Activated CD4-positive, alpha-beta memory T cell treated with anti-CD3 and anti-CD28 coated beads for 36 hours (primary cell): ENCODE measurements around the gene NEK11. TPM values are rescaled to one million over a fixed set of nuclear protein-coding genes. Genes with fewer than 3 reads are reported as not detected.

ENCODE experiments used
- CTCF ChIA-PET: fragments of 350-600 bp; sonication (Branson Sonifier 250); formaldehyde crosslinking; loops from one replicate; lab custom pipeline; 2021; ENCODE audit warnings: antibody characterized with exemption, inconsistent platforms; lab: Charles Lee
- POLR2A ChIA-PET: fragments of 350-600 bp; sonication (Branson Sonifier 250); formaldehyde crosslinking; loops from one replicate; lab custom pipeline; 2021; ENCODE audit warnings: antibody characterized with exemption; lab: Charles Lee
- DNase-seq: peaks from one replicate; pipeline ENCODE4 v3.0.0-alpha.2; 2020
- H3K27ac Mint-ChIP-seq: one replicate; pipeline ENCODE4 v1.8.0; 2021; ENCODE audit warnings: mixed read lengths
- H3K27me3 Mint-ChIP-seq: one replicate; pipeline ENCODE4 v1.8.0; 2021; ENCODE audit warnings: mixed read lengths
- H3K36me3 Mint-ChIP-seq: one replicate; pipeline ENCODE4 v1.8.0; 2021; ENCODE audit warnings: mixed read lengths
- H3K4me1 Mint-ChIP-seq: one replicate; pipeline ENCODE4 v1.8.0; 2021; ENCODE audit warnings: low read depth, mixed read lengths
- H3K4me3 Mint-ChIP-seq: one replicate; pipeline ENCODE4 v1.8.0; 2021; ENCODE audit warnings: mild to moderate bottlenecking, mixed read lengths
- H3K9me3 Mint-ChIP-seq: one replicate; pipeline ENCODE4 v1.8.0; 2021; ENCODE audit warnings: mixed read lengths
- intact Hi-C: fragments of 100-400 bp; cut with micrococcal nuclease; formaldehyde crosslinking; loops from one replicate; pipeline ENCODE4 v1.15.1; 2023
- total RNA-seq, 2 experiments: library from RNA; stranded (reverse); gene quantifications; one replicate each; pipeline ENCODE4 v1.2.3, GENCODE V29; 2021

Gene NEK11
- total RNA-seq, 2 experiments from 2014 or later: 1.2 to 1.3 TPM

DNA sequence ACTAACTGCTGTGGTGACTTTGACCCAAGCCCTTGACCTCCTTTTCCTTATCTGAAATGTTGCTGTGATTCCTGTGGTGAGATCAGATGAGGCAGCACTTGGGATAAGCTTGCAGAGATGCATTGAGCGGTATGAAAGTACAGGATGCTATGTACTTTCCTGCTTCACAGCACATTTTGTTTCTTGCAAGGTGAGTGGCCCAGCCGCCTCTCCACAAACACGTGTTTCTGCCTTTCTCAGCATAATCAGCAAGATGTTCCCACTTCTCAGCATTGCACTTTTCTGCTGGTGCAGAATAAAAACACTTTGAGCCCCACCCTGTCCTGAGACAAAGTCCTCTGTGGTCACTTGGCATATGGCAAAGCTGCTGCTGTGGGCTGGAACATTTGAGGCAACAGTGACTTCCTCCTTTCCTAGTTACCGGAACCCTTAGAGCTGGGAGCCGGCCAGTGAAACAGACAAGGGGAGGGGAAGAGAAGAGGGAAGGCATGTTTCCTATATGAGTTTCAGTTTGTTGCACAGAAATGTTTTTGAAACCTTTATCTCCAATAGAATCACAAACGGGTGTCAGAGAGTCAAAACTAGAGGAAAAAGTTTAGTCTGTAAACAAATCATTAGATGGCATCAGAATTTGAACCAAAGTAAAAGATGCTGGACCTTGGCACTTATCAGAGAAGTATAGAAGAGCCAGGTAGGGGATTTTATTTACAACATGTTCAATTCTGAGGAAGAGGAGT, 359.9 kb downstream of the NEK11 start:
- Mint-ChIP-seq H3K27me3 (no peaks in the 10 kb centered on the region), H3K36me3 (peaks cover 15% of the 10 kb centered on the region), H3K4me3 (no peak overlapping the region), H3K9me3 (no peaks in the 10 kb centered on the region), H3K27ac (no peak overlapping the region), H3K4me1 (peaks cover 21% of the 10 kb centered on the region)
- intact Hi-C loops: loop anchor here (10.0 kb wide), 2 partner anchors 88 to 642 kb away; partner anchors contain the start of gene PIK3R4
- ChIA-PET POLR2A (no interaction called here), CTCF (no interaction called here)
- DNase-seq: peak; percentile 30

DNA sequence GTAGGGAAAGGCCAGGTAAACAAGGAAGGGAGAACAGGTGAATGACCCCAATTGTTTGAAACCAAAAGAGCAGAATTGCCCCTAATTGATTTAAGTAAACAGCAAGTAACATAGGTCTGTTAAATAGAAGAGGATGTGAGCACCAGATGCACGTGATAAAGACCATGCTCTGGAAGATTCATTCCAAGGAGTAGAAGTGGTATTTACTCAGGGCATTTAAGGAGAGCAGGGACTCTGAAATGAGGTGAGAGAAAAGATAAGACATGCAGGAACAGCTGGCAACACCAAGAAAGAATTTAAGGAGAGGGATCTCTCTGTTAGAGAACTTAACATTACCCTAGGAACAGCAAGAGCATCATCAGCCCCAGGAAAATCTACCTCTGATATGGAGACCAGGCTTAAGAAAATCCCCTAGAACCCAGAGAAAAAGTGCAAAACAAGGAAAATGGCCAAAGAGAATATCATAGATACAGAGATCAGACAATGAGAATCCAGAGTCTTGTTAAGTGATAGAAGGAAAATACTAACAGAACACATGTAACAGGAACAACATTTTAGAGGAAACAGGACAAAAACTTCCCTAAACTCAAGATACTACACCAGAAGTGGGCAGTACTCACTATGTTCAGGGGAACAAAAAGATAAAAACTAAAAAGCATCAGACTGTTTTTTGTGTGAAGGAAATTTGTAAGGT, 361.3 kb downstream of the NEK11 start:
- H3K4me3 Mint-ChIP-seq: no peak overlapping the region
- intact Hi-C loops: loop anchor here (10.0 kb wide), 2 partner anchors 87 to 643 kb away; partner anchors contain the start of gene PIK3R4
- H3K9me3 Mint-ChIP-seq: no peaks in the 10 kb centered on the region
- H3K27ac Mint-ChIP-seq: no peak overlapping the region
- H3K4me1 Mint-ChIP-seq: peaks cover 15% of the 10 kb centered on the region
- POLR2A ChIA-PET: no interaction called here
- H3K36me3 Mint-ChIP-seq: peaks cover 15% of the 10 kb centered on the region
- H3K27me3 Mint-ChIP-seq: no peaks in the 10 kb centered on the region
- CTCF ChIA-PET: no interaction called here
- DNase-seq: no peak

DNA sequence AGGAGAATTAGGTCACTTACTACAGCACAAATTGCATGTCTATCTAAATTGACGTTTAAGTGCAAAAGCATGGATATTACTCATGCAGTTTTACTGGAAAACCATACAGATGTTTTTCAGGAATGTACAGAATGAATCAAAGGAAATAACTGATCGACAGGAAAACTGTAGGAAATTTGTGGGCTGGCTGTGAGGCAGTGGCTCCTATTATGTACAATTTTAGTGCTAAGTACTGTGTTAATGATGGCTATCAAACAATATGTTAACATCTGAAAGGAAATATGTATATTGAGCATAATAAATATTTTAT, 361.8 kb downstream of the NEK11 start:
- Mint-ChIP-seq H3K27ac (no peak overlapping the region), H3K4me3 (no peak overlapping the region), H3K27me3 (no peaks in the 10 kb centered on the region), H3K36me3 (peaks cover 15% of the 10 kb centered on the region), H3K4me1 (peaks cover 15% of the 10 kb centered on the region), H3K9me3 (no peaks in the 10 kb centered on the region)
- intact Hi-C loops: loop anchor here (10.0 kb wide), 2 partner anchors 86 to 644 kb away; partner anchors contain the start of gene PIK3R4
- DNase-seq: no peak
- ChIA-PET CTCF (no interaction called here), POLR2A (no interaction called here)

DNA sequence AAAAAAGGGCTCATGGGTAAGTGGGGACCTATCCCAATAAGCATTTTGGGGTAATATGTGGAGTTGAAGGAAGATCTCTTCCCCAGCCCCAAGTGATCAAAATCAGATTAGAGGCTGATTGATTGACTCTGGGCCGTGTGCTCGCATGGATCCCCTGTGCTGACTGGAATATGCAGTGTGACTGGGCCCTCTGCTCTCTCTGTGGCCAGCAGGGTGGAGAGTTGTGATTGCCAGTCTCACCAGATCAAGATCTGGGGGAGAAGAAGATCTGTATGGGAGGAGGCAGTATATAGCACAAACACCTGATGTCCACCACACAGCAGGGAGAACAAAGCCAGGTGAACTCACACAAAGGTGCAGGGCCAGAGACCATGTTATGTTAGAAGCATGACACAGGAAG, 363.7 kb downstream of the NEK11 start:
- no peak for DNase-seq
- Mint-ChIP-seq H3K27me3 (no peaks in the 10 kb centered on the region), H3K4me3 (no peak overlapping the region), H3K4me1 (peaks cover 15% of the 10 kb centered on the region), H3K27ac (no peak overlapping the region), H3K36me3 (peaks cover 6% of the 10 kb centered on the region), H3K9me3 (no peaks in the 10 kb centered on the region)
- CTCF ChIA-PET: no interaction called here
- POLR2A ChIA-PET: no interaction called here
- intact Hi-C loops: no loop called here

DNA sequence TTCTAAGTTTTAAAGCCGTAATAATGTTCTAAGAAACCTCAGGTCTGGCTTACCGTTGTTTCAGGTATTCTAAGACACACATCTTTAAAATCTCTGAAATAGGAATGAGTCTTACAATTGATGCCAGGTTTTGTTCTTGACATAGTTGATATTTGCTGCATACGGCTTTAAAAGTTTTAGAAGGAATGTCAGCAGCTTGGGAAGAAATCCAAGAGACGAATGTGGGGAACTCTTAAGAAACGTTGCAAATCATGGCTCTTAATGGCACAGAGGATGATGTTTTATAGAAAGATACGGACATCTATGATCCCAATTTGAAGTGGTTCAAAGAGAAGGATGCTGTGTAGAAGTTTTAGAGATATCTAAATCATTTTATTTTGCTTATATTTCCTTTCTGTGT, 366.4 kb downstream of the NEK11 start:
- DNase-seq: no peak
- CTCF ChIA-PET: no interaction called here
- POLR2A ChIA-PET: no interaction called here
- H3K27me3 Mint-ChIP-seq: no peaks in the 10 kb centered on the region
- no peaks in the 10 kb centered on the region for H3K4me1 Mint-ChIP-seq
- no peaks in the 10 kb centered on the region for H3K9me3 Mint-ChIP-seq
- H3K27ac Mint-ChIP-seq: no peak overlapping the region
- H3K4me3 Mint-ChIP-seq: no peak overlapping the region
- intact Hi-C loops: no loop called here
- H3K36me3 Mint-ChIP-seq: no peaks in the 10 kb centered on the region

DNA sequence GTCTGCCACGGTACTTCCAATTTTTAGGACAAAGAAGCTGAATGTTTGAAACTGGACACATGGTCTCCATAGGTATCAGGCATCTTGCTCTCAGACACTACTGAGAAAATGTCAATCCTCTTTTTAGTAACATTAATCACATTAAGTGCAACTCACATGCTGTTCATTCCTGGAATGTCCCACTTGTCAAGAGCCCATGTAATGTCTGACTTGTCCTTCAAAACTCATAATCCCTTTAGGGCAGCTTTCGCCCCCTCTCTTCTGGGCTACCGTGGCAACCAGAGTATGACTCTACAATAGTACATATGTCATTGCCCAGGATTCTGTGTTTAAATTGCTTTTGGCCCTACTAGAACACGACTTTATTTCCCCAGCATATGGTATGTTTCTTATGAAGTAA, 367.2 kb downstream of the NEK11 start:
- Mint-ChIP-seq H3K27me3 (no peaks in the 10 kb centered on the region), H3K9me3 (no peaks in the 10 kb centered on the region), H3K4me1 (no peaks in the 10 kb centered on the region), H3K27ac (no peak overlapping the region), H3K36me3 (no peaks in the 10 kb centered on the region), H3K4me3 (no peak overlapping the region)
- CTCF ChIA-PET: no interaction called here
- intact Hi-C loops: no loop called here
- POLR2A ChIA-PET: no interaction called here
- no peak for DNase-seq

DNA sequence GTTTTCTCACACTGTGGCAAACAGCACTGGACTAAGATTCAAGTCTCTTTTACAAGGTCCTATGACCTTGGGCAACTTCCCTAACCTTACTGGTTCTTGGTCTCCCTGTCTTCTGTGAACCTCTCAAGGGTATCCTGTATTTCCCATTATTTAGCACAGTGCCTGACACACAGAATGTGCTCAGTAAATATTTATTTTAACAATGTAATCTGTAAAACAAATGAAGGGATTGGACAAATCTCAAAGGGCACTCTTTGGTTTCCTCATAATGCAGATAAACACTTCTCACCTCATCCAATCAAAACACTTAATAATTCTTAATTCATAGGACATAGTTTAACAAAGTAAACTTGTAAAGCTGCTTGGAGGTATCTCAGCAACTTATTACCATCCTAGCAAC, 367.7 kb downstream of the NEK11 start:
- POLR2A ChIA-PET: no interaction called here
- no peaks in the 10 kb centered on the region for H3K27me3 Mint-ChIP-seq
- no peak overlapping the region for H3K27ac Mint-ChIP-seq
- no peaks in the 10 kb centered on the region for H3K9me3 Mint-ChIP-seq
- no peak overlapping the region for H3K4me3 Mint-ChIP-seq
- CTCF ChIA-PET: no interaction called here
- H3K4me1 Mint-ChIP-seq: no peaks in the 10 kb centered on the region
- intact Hi-C loops: no loop called here
- no peak for DNase-seq
- H3K36me3 Mint-ChIP-seq: no peaks in the 10 kb centered on the region

DNA sequence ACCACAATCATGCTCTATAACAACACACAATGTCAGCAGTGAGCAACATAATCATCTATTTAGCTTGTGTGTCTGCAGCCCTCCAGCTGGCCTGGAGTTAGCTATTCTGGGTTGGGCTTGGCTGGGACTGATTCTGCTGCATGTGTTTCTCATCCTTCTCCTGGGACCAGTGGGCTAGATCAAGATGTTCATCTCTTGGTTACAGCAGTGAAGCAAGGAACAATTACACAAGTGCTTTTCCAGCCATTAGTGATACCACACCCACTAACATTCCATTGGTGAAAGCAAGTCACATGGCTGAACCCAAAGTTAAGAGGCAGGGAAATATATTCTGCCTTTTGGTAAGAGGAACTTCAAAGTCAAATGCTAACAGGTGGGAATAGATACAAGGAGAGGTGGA, 369.5 kb downstream of the NEK11 start:
- no peaks in the 10 kb centered on the region for H3K36me3 Mint-ChIP-seq
- POLR2A ChIA-PET: no interaction called here
- DNase-seq: no peak
- intact Hi-C loops: no loop called here
- H3K9me3 Mint-ChIP-seq: no peaks in the 10 kb centered on the region
- H3K27me3 Mint-ChIP-seq: no peaks in the 10 kb centered on the region
- no peak overlapping the region for H3K4me3 Mint-ChIP-seq
- no peaks in the 10 kb centered on the region for H3K4me1 Mint-ChIP-seq
- CTCF ChIA-PET: interaction anchor here (0.5 kb wide), 1 partner anchor 364 kb away, joined by 3 read pairs; no protein-coding TSS in a partner anchor
- no peak overlapping the region for H3K27ac Mint-ChIP-seq

DNA sequence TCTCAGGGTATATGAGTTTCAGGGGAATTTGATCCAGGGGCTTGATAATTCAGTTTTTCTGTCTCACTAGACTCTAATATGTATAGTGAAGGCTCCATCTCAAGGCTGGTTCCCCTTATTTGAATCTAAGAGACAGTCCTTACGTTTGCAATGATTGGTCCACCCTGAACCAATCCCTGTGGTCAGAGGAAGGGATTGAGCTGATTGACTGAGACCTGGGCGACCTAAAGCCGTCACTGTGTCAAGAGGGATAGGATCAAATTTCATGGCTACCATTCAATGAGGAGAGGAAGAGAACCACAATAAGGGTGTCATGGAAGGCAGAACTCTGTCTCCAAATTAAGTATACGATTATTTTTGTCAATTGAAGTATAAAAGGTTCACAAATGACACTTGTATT, 371.2 kb downstream of the NEK11 start:
- H3K36me3 Mint-ChIP-seq: no peaks in the 10 kb centered on the region
- DNase-seq: no peak
- CTCF ChIA-PET: no interaction called here

More for the DNA sequence above, 371.2 kb downstream of the NEK11 start:
- POLR2A ChIA-PET: no interaction called here
- H3K27ac Mint-ChIP-seq: no peak overlapping the region
- intact Hi-C loops: no loop called here
- no peaks in the 10 kb centered on the region for H3K9me3 Mint-ChIP-seq
- H3K27me3 Mint-ChIP-seq: no peaks in the 10 kb centered on the region
- H3K4me1 Mint-ChIP-seq: no peaks in the 10 kb centered on the region
- no peak overlapping the region for H3K4me3 Mint-ChIP-seq

Other genes with a start within 250 kb of the NEK11 start
- gene ATP2C1, start 132.8 kb upstream of the NEK11 start, total RNA-seq: 10 to 100 TPM; 49.8 to 53.2 TPM
- gene ASTE1, start 52 bp upstream of the NEK11 start, total RNA-seq: 10 to 100 TPM in 1 of 2 experiments, 1 to 10 TPM in 1; 7.8 to 10.1 TPM